Parathyroid adenoma (tissue), 2 donors: Measurements from ENCODE around the gene PDE10A.

Experiments
- H2AFZ ChIP-seq: fragments of 300-600 bp; sonication (generic); one replicate; pipeline ENCODE4 v1.7.0; 2017; ENCODE audit warnings: antibody characterized with exemption, mild to moderate bottlenecking
- H3K27ac ChIP-seq: fragments of 300-600 bp; sonication (generic); one replicate; pipeline ENCODE4 v1.7.0; 2017
- H3K27me3 ChIP-seq: fragments of 300-600 bp; sonication (generic); one replicate; pipeline ENCODE4 v1.7.0; 2017; ENCODE audit warnings: low read length; ENCODE audit not compliant: control insufficient read depth, insufficient read depth
- H3K36me3 ChIP-seq: fragments of 300-600 bp; sonication (generic); one replicate; pipeline ENCODE4 v1.7.0; 2017; ENCODE audit warnings: low read length; ENCODE audit not compliant: control insufficient read depth, insufficient read depth
- H3K4me1 ChIP-seq: fragments of 300-600 bp; sonication (generic); one replicate; pipeline ENCODE4 v1.7.0; 2017; ENCODE audit warnings: control low read depth
- H3K4me2 ChIP-seq: fragments of 300-600 bp; sonication (generic); one replicate; pipeline ENCODE4 v1.7.0; 2017; ENCODE audit warnings: low read length
- H3K4me3 ChIP-seq: fragments of 300-600 bp; sonication (generic); one replicate; pipeline ENCODE4 v1.7.0; 2017; ENCODE audit warnings: low read depth, low read length
- H3K79me2 ChIP-seq: fragments of 300-600 bp; sonication (generic); one replicate; pipeline ENCODE4 v1.7.0; 2017; ENCODE audit warnings: control low read depth
- H3K9ac ChIP-seq: fragments of 300-600 bp; sonication (generic); one replicate; pipeline ENCODE4 v1.7.0; 2017; ENCODE audit warnings: mild to moderate bottlenecking
- H3K9me3 ChIP-seq: fragments of 300-600 bp; sonication (generic); one replicate; pipeline ENCODE4 v1.7.0; 2017; ENCODE audit warnings: low read length; ENCODE audit not compliant: control insufficient read depth
- CTCF ChIP-seq: fragments of 300-600 bp; sonication (generic); IDR thresholded peaks from one replicate; pipeline ENCODE4 v1.7.0; 2017; ENCODE audit warnings: antibody characterized with exemption, mild to moderate bottlenecking
- donor health status: primary hyperparathyroidism.

The PDE10A gene

DNA sequence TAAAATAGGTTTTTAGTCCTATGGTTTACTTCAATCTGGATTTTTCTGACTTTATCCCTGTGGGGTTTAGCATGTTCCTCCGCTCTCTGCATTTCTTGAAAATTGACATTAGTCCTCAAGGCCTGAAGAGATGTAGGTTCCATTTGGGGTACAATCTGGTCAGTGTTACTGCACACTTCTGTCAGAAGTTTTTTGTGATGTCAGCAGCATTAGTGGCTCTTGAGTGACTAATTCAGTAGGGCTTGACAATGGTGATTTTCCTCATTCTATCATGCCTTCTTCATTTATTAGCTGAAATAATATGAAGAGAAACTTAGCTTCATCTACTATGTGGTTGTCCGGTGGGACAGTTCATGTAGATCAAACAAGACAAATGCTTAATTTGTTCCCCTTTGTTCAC is 114.6 kb downstream of the PDE10A start:
- H3K4me1 ChIP-seq, result no peaks in the 10 kb centered on the region
- H3K4me2 ChIP-seq, result no peak overlapping the region
- no peak overlapping the region for H3K4me3 ChIP-seq
- TF ChIP-seq CTCF, result no peak
- H3K36me3 ChIP-seq, result no peaks in the 10 kb centered on the region
- no peak overlapping the region for H3K9ac ChIP-seq
- H3K27ac ChIP-seq, result no peak overlapping the region
- H3K9me3 ChIP-seq, result no peaks in the 10 kb centered on the region
- H2AFZ ChIP-seq, result no peak overlapping the region
- H3K27me3 ChIP-seq, result no peaks in the 10 kb centered on the region
- no peaks in the 10 kb centered on the region for H3K79me2 ChIP-seq

- H3K36me3 ChIP-seq, result no peaks in the 10 kb centered on the region
- no peak overlapping the region for H3K27ac ChIP-seq
- no peak overlapping the region for H2AFZ ChIP-seq
- no peak overlapping the region for H3K4me2 ChIP-seq
- no peak for TF ChIP-seq CTCF
- H3K79me2 ChIP-seq, result no peaks in the 10 kb centered on the region
- H3K9me3 ChIP-seq, result no peaks in the 10 kb centered on the region
- H3K4me1 ChIP-seq, result no peaks in the 10 kb centered on the region
- H3K27me3 ChIP-seq, result no peaks in the 10 kb centered on the region
- H3K9ac ChIP-seq, result no peak overlapping the region
- no peak overlapping the region for H3K4me3 ChIP-seq
Observed at GRCh38 chr6:165545806-165546205, 117.2 kb downstream of the PDE10A start.

DNA sequence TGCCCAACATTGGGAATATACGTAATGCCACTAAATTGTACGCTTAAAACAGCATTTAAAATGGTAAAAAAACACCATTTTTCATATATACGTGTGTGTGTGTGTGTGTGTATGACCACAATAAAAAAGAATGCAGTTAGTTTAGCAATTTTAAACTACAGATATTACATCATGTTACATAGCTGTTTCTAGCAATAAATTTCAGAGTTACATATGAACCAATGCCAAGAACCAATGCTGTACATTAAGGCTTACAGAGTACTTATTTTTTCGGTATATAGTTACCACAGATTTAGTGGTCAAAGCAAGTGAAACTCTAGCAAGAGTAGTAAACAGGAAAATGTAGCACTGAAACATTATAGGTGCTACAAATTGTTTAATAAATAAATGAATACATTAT is 119.3 kb downstream of the PDE10A start:
- H2AFZ ChIP-seq, result no peak overlapping the region
- H3K9ac ChIP-seq, result no peak overlapping the region
- H3K4me2 ChIP-seq, result no peak overlapping the region
- H3K4me3 ChIP-seq, result no peak overlapping the region
- no peaks in the 10 kb centered on the region for H3K79me2 ChIP-seq
- no peaks in the 10 kb centered on the region for H3K27me3 ChIP-seq
- no peaks in the 10 kb centered on the region for H3K4me1 ChIP-seq
- no peaks in the 10 kb centered on the region for H3K36me3 ChIP-seq
- no peak overlapping the region for H3K27ac ChIP-seq
- H3K9me3 ChIP-seq, result no peaks in the 10 kb centered on the region
- TF ChIP-seq CTCF, result no peak

- Histone ChIP-seq H2AFZ (no peak overlapping the region), H3K4me3 (no peak overlapping the region), H3K27me3 (no peaks in the 10 kb centered on the region), H3K9ac (no peak overlapping the region), H3K4me2 (no peak overlapping the region), H3K79me2 (no peaks in the 10 kb centered on the region), H3K9me3 (no peaks in the 10 kb centered on the region), H3K27ac (no peak overlapping the region), H3K4me1 (no peaks in the 10 kb centered on the region), H3K36me3 (no peaks in the 10 kb centered on the region)
- no peak for TF ChIP-seq CTCF
Observed at GRCh38 chr6:165536911-165537310, 126.1 kb downstream of the PDE10A start.

DNA sequence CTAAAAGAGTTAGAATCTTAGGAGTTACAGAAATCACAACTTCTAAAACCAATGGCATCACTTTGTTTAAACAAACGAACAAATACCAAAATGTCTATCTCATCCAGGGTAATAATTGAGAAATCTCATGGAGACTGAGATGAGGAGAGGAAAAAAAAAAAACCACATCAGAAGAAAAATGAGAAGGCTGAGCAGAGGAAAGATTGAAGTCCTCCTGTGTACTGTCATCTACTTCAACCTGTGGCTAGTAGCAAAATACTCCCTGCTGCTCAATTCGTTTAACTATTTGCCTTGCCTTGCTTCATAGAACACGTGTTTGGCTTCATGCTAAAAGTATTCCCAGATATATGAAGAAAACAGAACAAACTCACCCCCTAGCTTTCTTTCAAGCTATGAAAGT is 143.7 kb downstream of the PDE10A start:
- no peak for TF ChIP-seq CTCF
- Histone ChIP-seq H3K79me2 (no peaks in the 10 kb centered on the region), H3K27me3 (no peaks in the 10 kb centered on the region), H3K4me3 (no peak overlapping the region), H3K27ac (no peak overlapping the region), H2AFZ (no peak overlapping the region), H3K4me1 (no peaks in the 10 kb centered on the region), H3K9me3 (no peaks in the 10 kb centered on the region), H3K9ac (no peak overlapping the region), H3K36me3 (no peaks in the 10 kb centered on the region), H3K4me2 (no peak overlapping the region)
